ENCODE results near the gene ADAMTS1. TPM values are rescaled to one million over a fixed set of nuclear protein-coding genes. Genes with fewer than 3 reads are reported as not detected.

Gene ADAMTS1
- total RNA-seq, 1 donor from 2014 or later = 27.2 TPM

GRCh38 chr21:26800455-26800854 lies 44.8 kb downstream of the ADAMTS1 start:
- no peak overlapping the region for H3K4me3 Mint-ChIP-seq (ENCODE audit: unreplicated experiment)
- TF ChIP-seq CTCF (IDR thresholded peaks at IDR 0.05) = no peak
- H3K27me3 Mint-ChIP-seq (ENCODE audit: low read depth) = no peaks in the 10 kb centered on the region
- H3K9me3 Mint-ChIP-seq (ENCODE audit: low read depth) = peaks cover 2% of the 10 kb centered on the region
- no peaks in the 10 kb centered on the region for H3K36me3 Mint-ChIP-seq (ENCODE audit: low read depth)
- peak overlapping the region; percentile 81 for H3K27ac Mint-ChIP-seq (ENCODE audit: unreplicated experiment)
- no peak for DNase-seq (ENCODE audit: low spot score)
- H3K4me1 Mint-ChIP-seq (ENCODE audit: low read depth) = peaks cover 37% of the 10 kb centered on the region

GRCh38 chr21:26800001-26800400 lies 45.2 kb downstream of the ADAMTS1 start:
- H3K9me3 Mint-ChIP-seq (ENCODE audit: low read depth) = peaks cover 2% of the 10 kb centered on the region
- peaks cover 42% of the 10 kb centered on the region for H3K4me1 Mint-ChIP-seq (ENCODE audit: low read depth)
- no peaks in the 10 kb centered on the region for H3K36me3 Mint-ChIP-seq (ENCODE audit: low read depth)
- TF ChIP-seq CTCF (IDR thresholded peaks at IDR 0.05) = no peak
- H3K27ac Mint-ChIP-seq (ENCODE audit: unreplicated experiment) = peak overlapping the region; percentile 81
- H3K4me3 Mint-ChIP-seq (ENCODE audit: unreplicated experiment) = no peak overlapping the region
- DNase-seq (ENCODE audit: low spot score) = no peak
- H3K27me3 Mint-ChIP-seq (ENCODE audit: low read depth) = no peaks in the 10 kb centered on the region

GRCh38 chr21:26798856-26799751 lies 46.1 kb downstream of the ADAMTS1 start:
- TF ChIP-seq CTCF (IDR thresholded peaks at IDR 0.05) = no peak
- H3K27ac Mint-ChIP-seq (ENCODE audit: unreplicated experiment) = no peak overlapping the region
- peaks cover 43% of the 10 kb centered on the region for H3K4me1 Mint-ChIP-seq (ENCODE audit: low read depth)
- no peak for DNase-seq (ENCODE audit: low spot score)
- no peak overlapping the region for H3K4me3 Mint-ChIP-seq (ENCODE audit: unreplicated experiment)
- no peaks in the 10 kb centered on the region for H3K27me3 Mint-ChIP-seq (ENCODE audit: low read depth)
- H3K9me3 Mint-ChIP-seq (ENCODE audit: low read depth) = peaks cover 2% of the 10 kb centered on the region
- no peaks in the 10 kb centered on the region for H3K36me3 Mint-ChIP-seq (ENCODE audit: low read depth)

GRCh38 chr21:26797878-26798456 lies 47.2 kb downstream of the ADAMTS1 start:
- Mint-ChIP-seq H3K9me3 (ENCODE audit: low read depth) (peaks cover 2% of the 10 kb centered on the region), H3K36me3 (ENCODE audit: low read depth) (no peaks in the 10 kb centered on the region), H3K4me1 (ENCODE audit: low read depth) (peaks cover 43% of the 10 kb centered on the region), H3K27me3 (ENCODE audit: low read depth) (no peaks in the 10 kb centered on the region), H3K4me3 (ENCODE audit: unreplicated experiment) (no peak overlapping the region), H3K27ac (ENCODE audit: unreplicated experiment) (no peak overlapping the region)
- TF ChIP-seq CTCF (IDR thresholded peaks at IDR 0.05) = no peak
- no peak for DNase-seq (ENCODE audit: low spot score)

GRCh38 chr21:26795866-26796329 lies 49.3 kb downstream of the ADAMTS1 start:
- Mint-ChIP-seq H3K4me3 (ENCODE audit: unreplicated experiment) (no peak overlapping the region), H3K4me1 (ENCODE audit: low read depth) (peaks cover 30% of the 10 kb centered on the region), H3K36me3 (ENCODE audit: low read depth) (no peaks in the 10 kb centered on the region), H3K27ac (ENCODE audit: unreplicated experiment) (peak overlapping the region; percentile 19), H3K9me3 (ENCODE audit: low read depth) (peaks cover 2% of the 10 kb centered on the region), H3K27me3 (ENCODE audit: low read depth) (no peaks in the 10 kb centered on the region)
- no peak for TF ChIP-seq CTCF (IDR thresholded peaks at IDR 0.05)
- DNase-seq (ENCODE audit: low spot score) = no peak

Measured in chondrocyte (in vitro differentiated cells).